Keratinocyte (primary cell): ENCODE measurements around the gene AATF. TPM values are rescaled to one million over a fixed set of nuclear protein-coding genes. Genes with fewer than 3 reads are reported as not detected.

ENCODE experiments used
- DNase-seq: peaks from one replicate; pipeline ENCODE4 v3.0.0-alpha.2; 2011; ENCODE audit warnings: low read depth, missing footprints, low spot score
- FAIRE-seq: peaks from 2 replicates; lab custom pipeline; 2011; peaks lifted over from hg19 to GRCh38; lab: Jason Lieb, UNC
- H2AFZ ChIP-seq: 2 replicates; pipeline ENCODE4 v1.6.0; 2012; ENCODE audit warnings: low read length, control low read depth, inconsistent platforms; ENCODE audit not compliant: control insufficient read depth
- H3K27ac ChIP-seq: 2 replicates; pipeline ENCODE4 v1.5.1; 2011; ENCODE audit warnings: low read length; ENCODE audit not compliant: control insufficient read depth, insufficient read depth
- H3K27me3 ChIP-seq: 3 replicates; pipeline ENCODE4 v1.6.0; 2011; ENCODE audit warnings: low read length; ENCODE audit not compliant: control insufficient read depth, insufficient read depth; ENCODE audit errors: extremely low read depth
- H3K36me3 ChIP-seq, 2 experiments: 2 replicates in 1 of 2; 3 replicates in 1 of 2; pipeline ENCODE4 v1.5.1; 2011; ENCODE audit warnings: low read length in 2 of 2, mild to moderate bottlenecking in 1 of 2; ENCODE audit not compliant: control insufficient read depth in 2 of 2, insufficient read depth in 2 of 2; ENCODE audit errors: extremely low read depth in 1 of 2
- H3K4me1 ChIP-seq: 3 replicates; pipeline ENCODE4 v1.5.1; 2011; ENCODE audit warnings: low read length; ENCODE audit not compliant: control insufficient read depth, insufficient read depth; ENCODE audit errors: extremely low read depth
- H3K4me2 ChIP-seq: 3 replicates; pipeline ENCODE4 v1.6.0; 2011; ENCODE audit warnings: low read depth, low read length; ENCODE audit not compliant: control insufficient read depth, insufficient read depth; ENCODE audit errors: extremely low read depth
- H3K4me3 ChIP-seq, 3 experiments: fragments of 200-600 bp in 1 of 3; sonication (generic) in 1 of 3; 2 replicates in 2 of 3; 3 replicates in 1 of 3; pipeline ENCODE4 v1.5.1; 2011 to 2016; ENCODE audit warnings: low read length in 3 of 3, mild to moderate bottlenecking in 3 of 3, control low read depth in 2 of 3, inconsistent platforms in 1 of 3, low read depth in 1 of 3, mixed read lengths in 1 of 3, mixed run types in 1 of 3, moderate library complexity in 1 of 3; ENCODE audit not compliant: control insufficient read depth in 2 of 3, insufficient read depth in 2 of 3; ENCODE audit errors: extremely low read depth in 1 of 3
- H3K79me2 ChIP-seq: 2 replicates; pipeline ENCODE4 v1.6.0; 2012; ENCODE audit warnings: low read length; ENCODE audit not compliant: control insufficient read depth, insufficient read depth
- H3K9ac ChIP-seq: 3 replicates; pipeline ENCODE4 v1.6.0; 2011; ENCODE audit warnings: low read length; ENCODE audit not compliant: control insufficient read depth, insufficient read depth; ENCODE audit errors: extremely low read depth
- H3K9me1 ChIP-seq: 3 replicates; pipeline ENCODE4 v1.6.0; 2011; ENCODE audit warnings: low read length; ENCODE audit not compliant: control insufficient read depth, insufficient read depth; ENCODE audit errors: extremely low read depth
- H3K9me3 ChIP-seq: 2 replicates; pipeline ENCODE4 v1.5.1; 2012; ENCODE audit warnings: low read depth, low read length; ENCODE audit not compliant: control insufficient read depth
- H4K20me1 ChIP-seq: 3 replicates; pipeline ENCODE4 v1.6.0; 2011; ENCODE audit warnings: low read length; ENCODE audit not compliant: control insufficient read depth, insufficient read depth; ENCODE audit errors: extremely low read depth
- EZH2 ChIP-seq: IDR thresholded peaks from one replicate; pipeline ENCODE4 v1.6.1; 2012; ENCODE audit warnings: inconsistent platforms, mild to moderate bottlenecking, low read length, moderate library complexity
- dilution Hi-C: fragments of 300-500 bp; cut with MboI; formaldehyde crosslinking; loops from one replicate; pipeline ENCODE4 v1.7.0; 2020; ENCODE audit warnings: low sequenced_read_pairs; ENCODE audit not compliant: extremely low pct_ligation_motif_present
- polyA plus RNA-seq, 5 experiments: library from polyadenylated mRNA; depleted of rRNA in 3 of 5; stranded (reverse) in 3 of 5; stranded (forward) in 1 of 5; unstranded in 1 of 5; fragments of >200 nt; gene quantifications; 1 replicate in 1 of 5; 2 replicates in 3 of 5; 3 replicates in 1 of 5; pipeline versions ENCODE4 v1.2.1 to v1.2.3, GENCODE V29; 2011 to 2012; ENCODE audit warnings: missing spikeins in 2 of 5, low read depth in 1 of 5, low replicate concordance in 1 of 5
- TF ChIP-seq, protein P1 (sequence below), 3 experiments: IDR thresholded peaks in 1 of 3; conservative IDR thresholded peaks in 1 of 3; optimal IDR thresholded peaks in 1 of 3; 2 replicates in 2 of 3; 3 replicates in 1 of 3; pipeline versions ENCODE3 to v1.5.1; 2011; ENCODE audit warnings: low read length in 3 of 3, mild to moderate bottlenecking in 3 of 3, moderate library complexity in 2 of 3, control low read depth in 1 of 3, inconsistent platforms in 1 of 3; ENCODE audit not compliant: insufficient read depth in 2 of 3; ENCODE audit errors: extremely low read depth in 1 of 3

Gene AATF
- polyA plus RNA-seq, 1 donor (not counting 4 experiments of a cell fraction or from before 2014, with no cell fraction given), result 30.4 TPM

DNA sequence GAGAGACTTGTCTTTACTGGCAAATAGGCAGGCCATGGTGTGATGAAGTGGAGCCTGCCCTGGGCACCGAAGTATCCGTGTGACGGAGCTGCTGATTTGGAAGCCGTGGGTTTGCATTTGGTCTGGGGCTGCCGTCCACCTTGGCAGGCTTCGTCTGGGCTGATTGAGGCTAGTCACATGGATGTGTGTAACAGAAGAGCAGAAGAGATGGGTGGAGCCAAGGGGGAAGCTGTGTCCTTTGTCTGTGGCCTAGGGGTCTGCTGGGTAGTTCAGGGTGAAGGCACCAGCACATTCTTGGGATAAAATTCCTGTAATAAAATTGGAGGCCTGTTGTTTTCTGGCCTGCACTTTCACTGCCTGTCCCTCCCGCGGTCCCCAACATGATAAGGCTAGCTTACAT is 106.1 kb downstream of the AATF start:
- no peak overlapping the region for H3K4me2 ChIP-seq
- H2AFZ ChIP-seq, result no peak overlapping the region
- H4K20me1 ChIP-seq, result no peaks in the 10 kb centered on the region
- FAIRE-seq (no peak), DNase-seq (no peak)
- no peaks in the 10 kb centered on the region for H3K79me2 ChIP-seq
- H3K9ac ChIP-seq, result no peak overlapping the region
- no peak overlapping the region for H3K4me3 ChIP-seq
- dilution Hi-C loops, result no loop called here
- H3K27me3 ChIP-seq, result no peaks in the 10 kb centered on the region
- H3K27ac ChIP-seq, result no peak overlapping the region
- no peaks in the 10 kb centered on the region for H3K9me1 ChIP-seq
- TF ChIP-seq, protein P1, sequence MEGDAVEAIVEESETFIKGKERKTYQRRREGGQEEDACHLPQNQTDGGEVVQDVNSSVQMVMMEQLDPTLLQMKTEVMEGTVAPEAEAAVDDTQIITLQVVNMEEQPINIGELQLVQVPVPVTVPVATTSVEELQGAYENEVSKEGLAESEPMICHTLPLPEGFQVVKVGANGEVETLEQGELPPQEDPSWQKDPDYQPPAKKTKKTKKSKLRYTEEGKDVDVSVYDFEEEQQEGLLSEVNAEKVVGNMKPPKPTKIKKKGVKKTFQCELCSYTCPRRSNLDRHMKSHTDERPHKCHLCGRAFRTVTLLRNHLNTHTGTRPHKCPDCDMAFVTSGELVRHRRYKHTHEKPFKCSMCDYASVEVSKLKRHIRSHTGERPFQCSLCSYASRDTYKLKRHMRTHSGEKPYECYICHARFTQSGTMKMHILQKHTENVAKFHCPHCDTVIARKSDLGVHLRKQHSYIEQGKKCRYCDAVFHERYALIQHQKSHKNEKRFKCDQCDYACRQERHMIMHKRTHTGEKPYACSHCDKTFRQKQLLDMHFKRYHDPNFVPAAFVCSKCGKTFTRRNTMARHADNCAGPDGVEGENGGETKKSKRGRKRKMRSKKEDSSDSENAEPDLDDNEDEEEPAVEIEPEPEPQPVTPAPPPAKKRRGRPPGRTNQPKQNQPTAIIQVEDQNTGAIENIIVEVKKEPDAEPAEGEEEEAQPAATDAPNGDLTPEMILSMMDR (optimal IDR thresholded peaks at IDR 0.05 in 1 of 3, IDR thresholded peaks at IDR 0.05 in 1 of 3, conservative IDR thresholded peaks at IDR 0.05 in 1 of 3; ENCODE audit: extremely low read depth in 1 of 3, insufficient read depth in 2 of 3, low read length in 3 of 3), result no peak
- no peak for TF ChIP-seq EZH2
- H3K4me1 ChIP-seq, result no peaks in the 10 kb centered on the region
- no peaks in the 10 kb centered on the region for H3K9me3 ChIP-seq
- H3K36me3 ChIP-seq, result peaks cover 9 to 21% of the 10 kb centered on the region in 2 experiments

DNA sequence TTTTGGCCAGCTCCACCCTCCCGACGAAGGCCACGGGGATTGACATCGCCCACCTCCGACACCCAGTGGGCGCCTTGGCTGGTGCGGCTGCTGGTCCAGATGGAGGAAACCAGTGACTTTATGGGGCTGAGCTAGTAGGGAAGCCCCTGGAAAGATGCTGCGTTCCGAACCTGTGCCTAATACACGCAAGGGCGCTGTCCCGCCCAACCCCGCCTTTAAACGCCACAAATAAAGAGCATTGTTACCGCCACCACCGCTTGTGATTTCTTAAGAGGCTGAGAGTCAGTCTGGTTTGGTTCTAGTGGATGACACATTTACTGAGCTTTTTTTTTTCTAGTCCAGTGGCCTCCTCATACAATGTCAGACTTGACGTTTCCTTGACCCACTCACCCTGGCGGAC is 107.9 kb downstream of the AATF start:
- Histone ChIP-seq H3K27ac (no peak overlapping the region), H3K79me2 (no peaks in the 10 kb centered on the region), H3K4me2 (no peak overlapping the region), H4K20me1 (no peaks in the 10 kb centered on the region), H3K36me3 (peaks cover 9 to 14% of the 10 kb centered on the region in 2 experiments), H3K4me1 (no peaks in the 10 kb centered on the region), H3K9ac (no peak overlapping the region), H3K27me3 (no peaks in the 10 kb centered on the region), H3K9me1 (no peaks in the 10 kb centered on the region), H2AFZ (no peak overlapping the region), H3K9me3 (no peaks in the 10 kb centered on the region), H3K4me3 (no peak overlapping the region)
- FAIRE-seq, result no peak
- TF ChIP-seq, protein P1 (optimal IDR thresholded peaks at IDR 0.05 in 1 of 3, IDR thresholded peaks at IDR 0.05 in 1 of 3, conservative IDR thresholded peaks at IDR 0.05 in 1 of 3; ENCODE audit: extremely low read depth in 1 of 3, insufficient read depth in 2 of 3, low read length in 3 of 3), result no peak
- no peak for TF ChIP-seq EZH2
- DNase-seq, result no peak
- dilution Hi-C loops, result no loop called here
